K562 (cell line): Measurements from ENCODE around the gene FANCG. TPM values are rescaled to one million over a fixed set of nuclear protein-coding genes. Genes with fewer than 3 reads are reported as not detected.

ENCODE experiments used
- DNMT1 ChIP-seq: fragments of 450-650 bp; IDR thresholded peaks from 2 replicates; pipeline ENCODE4 v1.6.1; 2016; ENCODE audit warnings: antibody characterized with exemption, mild to moderate bottlenecking
- FOXA3 ChIP-seq, 2 experiments: fragments of 450-650 bp in 1 of 2; sonication (generic) in 1 of 2; formaldehyde crosslinking; IDR thresholded peaks in 1 of 2; conservative IDR thresholded peaks in 1 of 2; 2 replicates each; pipeline versions ENCODE4 v1.4.0 to v1.8.0; 2020 to 2022; ENCODE audit warnings: mild to moderate bottlenecking in 2 of 2, missing genetic modification reagents in 1 of 2
- GTF2E2 ChIP-seq: fragments of 200-800 bp; sonication (Bioruptor generic); IDR thresholded peaks from 2 replicates; pipeline ENCODE4 v1.6.1; 2016; ENCODE audit warnings: missing genetic modification characterization, missing compliant biosample characterization
- HMG20B ChIP-seq: fragments of 250-450 bp; sonication (Bioruptor Pico); IDR thresholded peaks from 2 replicates; pipeline ENCODE4 v1.5.0; 2021; ENCODE audit warnings: mild to moderate bottlenecking
- HNRNPK ChIP-seq: fragments of 200-400 bp; formaldehyde crosslinking; IDR thresholded peaks from one replicate; pipeline ENCODE4 v1.6.1; 2018; ENCODE audit warnings: mild to moderate bottlenecking, low read depth, low read length; ENCODE audit not compliant: poor library complexity, severe bottlenecking
- JUND ChIP-seq, 2 experiments: IDR thresholded peaks; 2 replicates in 1 of 2; 3 replicates in 1 of 2; pipeline ENCODE4 v1.6.1; 2011; ENCODE audit warnings: borderline replicate concordance in 2 of 2, low read depth in 2 of 2, low read length in 2 of 2, improper control_type of control experiment in 1 of 2, missing biosample characterization in 1 of 2, missing genetic modification characterization in 1 of 2, missing genetic modification reagents in 1 of 2
- LCOR ChIP-seq: sonication (generic); formaldehyde crosslinking; IDR thresholded peaks from 2 replicates; pipeline ENCODE4 v1.8.0; 2022; ENCODE audit warnings: mild to moderate bottlenecking, missing genetic modification reagents
- MTA3 ChIP-seq: fragments of 450-650 bp; formaldehyde crosslinking; IDR thresholded peaks from 2 replicates; pipeline ENCODE4 v1.6.1; 2017; ENCODE audit warnings: mild to moderate bottlenecking, borderline replicate concordance
- NFXL1 ChIP-seq: fragments of 450-650 bp; formaldehyde crosslinking; IDR thresholded peaks from 2 replicates; pipeline ENCODE4 v1.4.0; 2021; ENCODE audit warnings: mild to moderate bottlenecking
- POLR2G ChIP-seq: fragments of 200-400 bp; formaldehyde crosslinking; IDR thresholded peaks from 2 replicates; pipeline ENCODE4 v1.6.1; 2017; ENCODE audit warnings: low read depth, mild to moderate bottlenecking, antibody characterized with exemption, low read length, moderate library complexity
- RBM22 ChIP-seq: fragments of 200-400 bp; formaldehyde crosslinking; IDR thresholded peaks from 2 replicates; pipeline ENCODE4 v1.6.1; 2018; ENCODE audit warnings: low read length, low read depth; ENCODE audit not compliant: poor library complexity, severe bottlenecking
- RCOR1 ChIP-seq, 2 experiments: IDR thresholded peaks; 2 replicates each; pipeline ENCODE4 v1.6.1; 2012; ENCODE audit warnings: low read depth in 2 of 2, low read length in 2 of 2, borderline replicate concordance in 1 of 2, improper control_type of control experiment in 1 of 2
- SMAD3 ChIP-seq: fragments of 450-650 bp; formaldehyde crosslinking; conservative IDR thresholded peaks from 2 replicates; pipeline ENCODE4 v1.4.0; 2020; ENCODE audit warnings: mild to moderate bottlenecking
- ZNF146 ChIP-seq: IDR thresholded peaks from one replicate; pipeline ENCODE4 v1.6.1; 2018; ENCODE audit warnings: missing compliant biosample characterization; ENCODE audit not compliant: unreplicated experiment
- ZNF263 ChIP-seq: sonication (generic); formaldehyde crosslinking; IDR thresholded peaks from 2 replicates; pipeline ENCODE4 v1.8.0; 2022; ENCODE audit warnings: mild to moderate bottlenecking, missing genetic modification reagents, borderline replicate concordance
- ZNF436 ChIP-seq: fragments of 250-450, 450-650 bp; sonication (Bioruptor Pico); formaldehyde crosslinking; IDR thresholded peaks from 2 replicates; pipeline ENCODE4 v1.7.0; 2020; ENCODE audit warnings: mild to moderate bottlenecking
- ZZZ3 ChIP-seq: fragments of 450-650 bp; IDR thresholded peaks from 2 replicates; pipeline ENCODE4 v1.6.1; 2016; ENCODE audit warnings: antibody characterized with exemption, mild to moderate bottlenecking, moderate library complexity
- polyA plus RNA-seq, 8 experiments: library from polyadenylated mRNA; depleted of rRNA in 4 of 8; stranded (reverse) in 5 of 8; unstranded in 3 of 8; fragments of >200 nt; fragmentation: Nextera tagmentation in 2 of 8; fragmentation: Illumina TruSeq in 1 of 8; extraction: Ambion mirVana in 2 of 8; extraction: Trizol in 1 of 8; gene quantifications; 2 replicates each; pipeline versions ENCODE4 v1.2.1 to v1.2.3, GENCODE V29; 2011 to 2014; ENCODE audit warnings: inconsistent platforms in 1 of 8, missing spikeins in 1 of 8
- total RNA-seq, 7 experiments: library from RNA; depleted of rRNA in 6 of 7; stranded (reverse); fragments of >200 nt in 6 of 7; fragmentation: Illumina TruSeq in 2 of 7; extraction: Trizol in 2 of 7; gene quantifications; 2 replicates each; pipeline versions ENCODE4 v1.2.1 to v1.2.3, GENCODE V29; 2011 to 2021; ENCODE audit warnings: low replicate concordance in 1 of 7
- TF ChIP-seq, protein P1 (sequence below): fragments of 450-650 bp; IDR thresholded peaks from 2 replicates; pipeline ENCODE4 v1.7.1; 2018; ENCODE audit warnings: mild to moderate bottlenecking, low read depth; ENCODE audit not compliant: partially characterized antibody
- TF ChIP-seq, protein P2 (sequence below): fragments of 450-650 bp; IDR thresholded peaks from 2 replicates; pipeline ENCODE4 v1.6.1; 2016; ENCODE audit warnings: missing biosample characterization, missing genetic modification characterization
- TF ChIP-seq, protein P3 (sequence below): sonication (generic); formaldehyde crosslinking; IDR thresholded peaks from 2 replicates; pipeline ENCODE4 v1.9.0; 2022; ENCODE audit warnings: mild to moderate bottlenecking, missing genetic modification reagents

FANCG gene
- total and polyA plus RNA-seq, 9 of the 15 experiments (the other 6 are each of a cell fraction or from before 2014, with no cell fraction given): 7.5 to 43.9 (median 31.0) TPM

DNA sequence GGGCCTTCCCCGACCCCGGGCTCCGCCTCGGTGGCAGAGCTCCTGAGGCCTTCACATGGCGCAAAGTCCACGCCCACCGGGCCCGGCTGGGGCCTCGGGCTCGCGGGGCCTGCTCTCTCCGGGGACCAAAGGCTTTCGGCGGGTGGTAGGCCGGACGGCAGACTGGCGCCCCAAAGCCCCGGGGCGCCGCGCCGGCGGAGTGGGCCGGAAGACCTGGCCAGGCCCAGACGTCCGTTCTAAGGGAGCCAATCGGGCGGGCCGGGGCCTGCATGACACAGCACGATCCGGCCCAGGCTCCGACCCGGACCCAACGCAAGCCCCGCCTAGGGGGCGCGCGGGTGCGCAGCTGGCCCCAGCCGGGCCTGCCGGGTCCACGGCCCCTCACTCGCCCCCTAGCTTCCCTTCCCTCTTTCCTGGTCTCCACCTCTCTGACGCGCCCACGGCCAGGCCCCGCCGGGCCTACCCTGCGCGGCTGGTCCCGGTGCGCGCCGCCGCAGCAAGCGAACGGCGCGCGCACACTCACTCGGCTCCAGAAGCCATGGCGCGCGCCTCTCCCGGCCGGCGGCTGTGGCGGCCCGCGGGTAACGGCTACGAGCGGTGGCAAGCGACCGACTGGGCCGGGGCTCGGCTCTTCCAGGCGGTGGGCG lies 7.8 kb downstream of the FANCG start (continued):
- TF ChIP-seq, protein P1, sequence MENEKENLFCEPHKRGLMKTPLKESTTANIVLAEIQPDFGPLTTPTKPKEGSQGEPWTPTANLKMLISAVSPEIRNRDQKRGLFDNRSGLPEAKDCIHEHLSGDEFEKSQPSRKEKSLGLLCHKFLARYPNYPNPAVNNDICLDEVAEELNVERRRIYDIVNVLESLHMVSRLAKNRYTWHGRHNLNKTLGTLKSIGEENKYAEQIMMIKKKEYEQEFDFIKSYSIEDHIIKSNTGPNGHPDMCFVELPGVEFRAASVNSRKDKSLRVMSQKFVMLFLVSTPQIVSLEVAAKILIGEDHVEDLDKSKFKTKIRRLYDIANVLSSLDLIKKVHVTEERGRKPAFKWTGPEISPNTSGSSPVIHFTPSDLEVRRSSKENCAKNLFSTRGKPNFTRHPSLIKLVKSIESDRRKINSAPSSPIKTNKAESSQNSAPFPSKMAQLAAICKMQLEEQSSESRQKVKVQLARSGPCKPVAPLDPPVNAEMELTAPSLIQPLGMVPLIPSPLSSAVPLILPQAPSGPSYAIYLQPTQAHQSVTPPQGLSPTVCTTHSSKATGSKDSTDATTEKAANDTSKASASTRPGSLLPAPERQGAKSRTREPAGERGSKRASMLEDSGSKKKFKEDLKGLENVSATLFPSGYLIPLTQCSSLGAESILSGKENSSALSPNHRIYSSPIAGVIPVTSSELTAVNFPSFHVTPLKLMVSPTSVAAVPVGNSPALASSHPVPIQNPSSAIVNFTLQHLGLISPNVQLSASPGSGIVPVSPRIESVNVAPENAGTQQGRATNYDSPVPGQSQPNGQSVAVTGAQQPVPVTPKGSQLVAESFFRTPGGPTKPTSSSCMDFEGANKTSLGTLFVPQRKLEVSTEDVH: no peak
- TF ChIP-seq NFXL1 (CRISPR knock-in tag) (peak; percentile 27; the same call in 1 of the 2 replicates), HMG20B (CRISPR knock-in tag) (no peak), RCOR1 (IDR thresholded peaks at IDR 0.05; ENCODE audit: borderline replicate concordance in 1 of 2, low read depth in 2 of 2, low read length in 2 of 2) (no peak), FOXA3 (CRISPR knock-in tag; conservative IDR thresholded peaks at IDR 0.05 in 1 of 2, IDR thresholded peaks at IDR 0.05 in 1 of 2) (no peak), JUND (IDR thresholded peaks at IDR 0.05; ENCODE audit: borderline replicate concordance, low read depth, low read length) (no peak), JUND (tag; IDR thresholded peaks at IDR 0.05; ENCODE audit: borderline replicate concordance, low read depth, low read length) (no peak; the same call in 2 of the 3 replicates), ZZZ3 (peak; percentile 42; the same call in 1 of the 2 replicates), MTA3 (no peak; the same call in 1 of the 2 replicates), ZNF146 (CRISPR knock-in tag) (no peak), ZNF263 (CRISPR knock-in tag) (peak; percentile 18; the same call in 1 of the 2 replicates), SMAD3 (CRISPR knock-in tag) (no peak), LCOR (peak; percentile 43; the same call in 1 of the 2 replicates), ZNF436 (CRISPR knock-in tag) (no peak), RBM22 (peak; percentile 78), POLR2G (peak; percentile 93), GTF2E2 (no peak), DNMT1 (no peak), HNRNPK (no peak)
- TF ChIP-seq, protein P2, sequence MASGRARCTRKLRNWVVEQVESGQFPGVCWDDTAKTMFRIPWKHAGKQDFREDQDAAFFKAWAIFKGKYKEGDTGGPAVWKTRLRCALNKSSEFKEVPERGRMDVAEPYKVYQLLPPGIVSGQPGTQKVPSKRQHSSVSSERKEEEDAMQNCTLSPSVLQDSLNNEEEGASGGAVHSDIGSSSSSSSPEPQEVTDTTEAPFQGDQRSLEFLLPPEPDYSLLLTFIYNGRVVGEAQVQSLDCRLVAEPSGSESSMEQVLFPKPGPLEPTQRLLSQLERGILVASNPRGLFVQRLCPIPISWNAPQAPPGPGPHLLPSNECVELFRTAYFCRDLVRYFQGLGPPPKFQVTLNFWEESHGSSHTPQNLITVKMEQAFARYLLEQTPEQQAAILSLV (tag): no peak
- TF ChIP-seq, protein P3, sequence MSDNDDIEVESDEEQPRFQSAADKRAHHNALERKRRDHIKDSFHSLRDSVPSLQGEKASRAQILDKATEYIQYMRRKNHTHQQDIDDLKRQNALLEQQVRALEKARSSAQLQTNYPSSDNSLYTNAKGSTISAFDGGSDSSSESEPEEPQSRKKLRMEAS (CRISPR knock-in tag): peak; percentile 47; the same call in 1 of the 2 replicates
